ENCODE data around the gene ZC3H10.

DNA sequence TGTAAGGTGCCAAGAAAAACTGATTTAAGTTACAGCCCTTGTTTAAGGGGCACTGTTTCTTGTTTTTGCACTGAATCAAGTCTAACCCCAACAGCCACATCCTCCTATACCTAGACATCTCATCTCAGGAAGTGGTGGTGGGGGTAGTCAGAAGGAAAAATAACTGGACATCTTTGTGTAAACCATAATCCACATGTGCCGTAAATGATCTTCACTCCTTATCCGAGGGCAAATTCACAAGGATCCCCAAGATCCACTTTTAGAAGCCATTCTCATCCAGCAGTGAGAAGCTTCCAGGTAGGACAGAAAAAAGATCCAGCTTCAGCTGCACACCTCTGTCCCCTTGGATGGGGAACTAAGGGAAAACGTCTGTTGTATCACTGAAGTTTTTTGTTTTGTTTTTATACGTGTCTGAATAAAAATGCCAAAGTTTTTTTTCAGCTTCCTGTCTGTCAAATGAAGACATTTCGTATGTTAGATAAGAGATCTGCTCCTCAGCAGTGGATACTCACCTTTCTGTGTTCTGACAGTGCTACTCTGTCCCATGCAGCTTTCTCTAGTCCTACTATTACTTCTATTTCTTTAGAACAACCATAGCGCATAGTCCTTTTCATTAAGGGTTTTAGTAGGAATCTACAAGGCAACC is 14.9 kb upstream of the ZC3H10 start:
- TF ChIP-seq CTCF (conservative IDR thresholded peaks at IDR 0.05; ENCODE audit: low read depth, low read length) (no peak), POLR2A (IDR thresholded peaks at IDR 0.05; ENCODE audit: low read depth, low read length) (no peak), CEBPB (IDR thresholded peaks at IDR 0.05; ENCODE audit: low read depth, low read length) (no peak)

All from IMR-90 (cell line).